Caco-2 (cell line): Measurements from ENCODE around the gene CCDC81. TPM values are rescaled to one million over a fixed set of nuclear protein-coding genes. Genes with fewer than 3 reads are reported as not detected.
"Not testable (repeated sequence)": the region's sequence is repeated elsewhere in the genome, so short reads cannot be mapped to it uniquely, and the experiment has no call there.

Experiments used
- BruUV-seq: library from RNA; stranded (reverse); fragments of 400-500 nt; replicated peaks from 2 replicates; lab custom pipeline; 2021; lab: Mats Ljungman, UMichigan
- CTCF ChIA-PET: fragments of 300-600 bp; sonication (Branson Sonifier 250); formaldehyde crosslinking; loops from one replicate; lab custom pipeline; 2022; ENCODE audit warnings: antibody characterized with exemption; lab: Charles Lee
- POLR2A ChIA-PET: fragments of 300-600 bp; sonication (Branson Sonifier 250); formaldehyde crosslinking; loops from one replicate; lab custom pipeline; 2022; ENCODE audit warnings: antibody characterized with exemption; lab: Charles Lee
- DNase-seq, 2 experiments: peaks; one replicate each; pipeline versions ENCODE4 v3.0.0 to v3.0.0-alpha.2; 2020 to 2022
- H3K27me3 ChIP-seq: replicated peaks from 2 replicates; pipeline ENCODE4 v1.6.0; 2011; ENCODE audit warnings: low read length; ENCODE audit not compliant: control insufficient read depth, insufficient read depth
- H3K36me3 ChIP-seq: 2 replicates; pipeline ENCODE4 v1.5.1; 2011; ENCODE audit warnings: low read length; ENCODE audit not compliant: control insufficient read depth, insufficient read depth
- H3K4me1 ChIP-seq: fragments of 250-450 bp; sonication (Bioruptor Pico); 2 replicates; pipeline ENCODE4 v1.5.1; 2020; ENCODE audit warnings: mild to moderate bottlenecking
- H3K4me3 ChIP-seq: 2 replicates; pipeline ENCODE4 v1.5.1; 2011; ENCODE audit warnings: low read depth, mild to moderate bottlenecking, control low read depth, low read length
- H3K9me3 ChIP-seq: fragments of 250-450 bp; sonication (Bioruptor Pico); 2 replicates; pipeline ENCODE4 v1.5.1; 2020; ENCODE audit warnings: mild to moderate bottlenecking, moderate library complexity
- H3K27ac Mint-ChIP-seq: one replicate; pipeline ENCODE4 v1.8.0; 2022; ENCODE audit warnings: mixed read lengths; ENCODE audit not compliant: unreplicated experiment
- H3K27me3 Mint-ChIP-seq: one replicate; pipeline ENCODE4 v1.8.0; 2022; ENCODE audit warnings: mixed read lengths; ENCODE audit not compliant: insufficient read depth, unreplicated experiment
- H3K36me3 Mint-ChIP-seq: one replicate; pipeline ENCODE4 v1.8.0; 2022; ENCODE audit warnings: mild to moderate bottlenecking, mixed read lengths; ENCODE audit not compliant: insufficient read depth, unreplicated experiment
- H3K4me1 Mint-ChIP-seq: one replicate; pipeline ENCODE4 v1.8.0; 2022; ENCODE audit warnings: low read depth, mixed read lengths; ENCODE audit not compliant: unreplicated experiment
- H3K4me3 Mint-ChIP-seq: one replicate; pipeline ENCODE4 v1.8.0; 2022; ENCODE audit warnings: mild to moderate bottlenecking, moderate library complexity, mixed read lengths; ENCODE audit not compliant: unreplicated experiment
- H3K9me3 Mint-ChIP-seq: one replicate; pipeline ENCODE4 v1.8.0; 2022; ENCODE audit warnings: mixed read lengths; ENCODE audit not compliant: unreplicated experiment
- CTCF ChIP-seq, 2 experiments: fragments of 200-600 bp in 1 of 2; IDR thresholded peaks; 1 replicate in 1 of 2; 2 replicates in 1 of 2; pipeline versions ENCODE4 v1.5.1 to v1.8.0; 2011 to 2022; ENCODE audit warnings: antibody characterized with exemption in 1 of 2, control low read depth in 1 of 2, inconsistent platforms in 1 of 2, low read depth in 1 of 2, low read length in 1 of 2, mild to moderate bottlenecking in 1 of 2, moderate library complexity in 1 of 2; ENCODE audit not compliant: insufficient read depth in 1 of 2, severe bottlenecking in 1 of 2, unreplicated experiment in 1 of 2
- intact Hi-C: fragments of 100-400 bp; cut with micrococcal nuclease; formaldehyde crosslinking; loops from one replicate; pipeline ENCODE4 v1.10.0; 2022; ENCODE audit not compliant: unreplicated experiment
- total RNA-seq: library from RNA; stranded (reverse); gene quantifications from 2 replicates; pipeline ENCODE4 v1.2.3, GENCODE V29; 2022

Gene CCDC81
- total RNA-seq, 1 experiment from 2014 or later = 1.3 TPM

- H3K4me3 Mint-ChIP-seq = no peak overlapping the region
- no peaks in the 10 kb centered on the region for H3K36me3 Mint-ChIP-seq
- BruUV-seq = no TSS peak
- H3K27me3 Mint-ChIP-seq = peaks cover 2% of the 10 kb centered on the region
- peaks cover 20% of the 10 kb centered on the region for H3K4me1 Mint-ChIP-seq
- POLR2A ChIA-PET = no interaction called here
- H3K9me3 Mint-ChIP-seq = peaks cover 22% of the 10 kb centered on the region
- TF ChIP-seq CTCF (IDR thresholded peaks at IDR 0.05; ENCODE audit: insufficient read depth in 1 of 2, low read depth in 1 of 2, low read length in 1 of 2, severe bottlenecking in 1 of 2, unreplicated experiment in 1 of 2) = no peak
- intact Hi-C loops = no loop called here
- Histone ChIP-seq H3K9me3 (peaks cover 6% of the 10 kb centered on the region; the same call in 1 of the 2 replicates), H3K27me3 (no peaks in the 10 kb centered on the region), H3K36me3 (no peaks in the 10 kb centered on the region), H3K4me1 (peaks cover 17% of the 10 kb centered on the region), H3K4me3 (no peak overlapping the region)
- CTCF ChIA-PET = no interaction called here
- no peak overlapping the region for H3K27ac Mint-ChIP-seq
- DNase-seq = no peak
These were observed 52.8 kb downstream of the CCDC81 start for GRCh38 chr11:86427441-86427840.

DNA sequence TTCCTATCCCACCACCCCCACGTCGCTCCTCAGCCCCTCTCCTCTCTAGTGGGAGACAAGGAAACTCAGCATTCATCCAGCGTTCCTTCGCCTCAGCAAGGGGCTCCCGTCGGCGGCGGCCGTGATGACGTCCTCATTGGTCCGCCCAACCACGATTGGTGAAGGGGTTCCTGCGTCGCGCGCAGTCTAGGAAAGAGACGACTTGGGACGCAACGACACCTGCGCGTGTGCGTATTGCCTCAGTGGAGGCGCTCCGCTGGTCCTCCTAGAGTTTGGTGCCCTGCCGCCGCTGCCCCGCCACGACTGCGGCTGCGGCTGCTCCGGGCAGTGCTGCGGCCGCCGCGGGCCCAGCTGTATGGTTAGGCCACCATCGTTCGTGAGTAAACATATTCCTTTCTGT is 56.6 kb downstream of the CCDC81 start:
- DNase-seq = no peak
- H3K27me3 Mint-ChIP-seq = peaks cover 2% of the 10 kb centered on the region
- H3K9me3 ChIP-seq = peaks cover 6% of the 10 kb centered on the region; the same call in 1 of the 2 replicates
- CTCF ChIA-PET = no interaction called here
- no peaks in the 10 kb centered on the region for H3K4me1 Mint-ChIP-seq
- H3K9me3 Mint-ChIP-seq = peaks cover 22% of the 10 kb centered on the region
- POLR2A ChIA-PET = no interaction called here
- no TSS peak for BruUV-seq
- no peak for TF ChIP-seq CTCF (IDR thresholded peaks at IDR 0.05; ENCODE audit: insufficient read depth in 1 of 2, low read depth in 1 of 2, low read length in 1 of 2, severe bottlenecking in 1 of 2, unreplicated experiment in 1 of 2)
- H3K4me3 Mint-ChIP-seq = no peak overlapping the region
- no peaks in the 10 kb centered on the region for H3K27me3 ChIP-seq
- H3K27ac Mint-ChIP-seq = no peak overlapping the region
- intact Hi-C loops = no loop called here
- no peaks in the 10 kb centered on the region for H3K4me1 ChIP-seq
- no peak overlapping the region for H3K4me3 ChIP-seq
- no peaks in the 10 kb centered on the region for H3K36me3 Mint-ChIP-seq
- H3K36me3 ChIP-seq = no peaks in the 10 kb centered on the region

GRCh38 chr11:86433361-86434095 is 58.8 kb downstream of the CCDC81 start:
- H3K4me3 Mint-ChIP-seq, H3K4me3 ChIP-seq, CTCF ChIA-PET, H3K27me3 ChIP-seq, H3K4me1 Mint-ChIP-seq, H3K27ac Mint-ChIP-seq, H3K27me3 Mint-ChIP-seq, H3K9me3 ChIP-seq, H3K9me3 Mint-ChIP-seq, BruUV-seq, H3K36me3 ChIP-seq, POLR2A ChIA-PET, H3K36me3 Mint-ChIP-seq, DNase-seq, intact Hi-C loops, H3K4me1 ChIP-seq: not testable (repeated sequence)
